GM19455 (cell line): ENCODE measurements around the gene ABCC1.

Experiments used
- ATAC-seq: cut with Tn5 transposase; IDR thresholded peaks from one replicate; pipeline ENCODE4 v1.9.1; 2021; ENCODE audit not compliant: unreplicated experiment

Gene ABCC1

DNA sequence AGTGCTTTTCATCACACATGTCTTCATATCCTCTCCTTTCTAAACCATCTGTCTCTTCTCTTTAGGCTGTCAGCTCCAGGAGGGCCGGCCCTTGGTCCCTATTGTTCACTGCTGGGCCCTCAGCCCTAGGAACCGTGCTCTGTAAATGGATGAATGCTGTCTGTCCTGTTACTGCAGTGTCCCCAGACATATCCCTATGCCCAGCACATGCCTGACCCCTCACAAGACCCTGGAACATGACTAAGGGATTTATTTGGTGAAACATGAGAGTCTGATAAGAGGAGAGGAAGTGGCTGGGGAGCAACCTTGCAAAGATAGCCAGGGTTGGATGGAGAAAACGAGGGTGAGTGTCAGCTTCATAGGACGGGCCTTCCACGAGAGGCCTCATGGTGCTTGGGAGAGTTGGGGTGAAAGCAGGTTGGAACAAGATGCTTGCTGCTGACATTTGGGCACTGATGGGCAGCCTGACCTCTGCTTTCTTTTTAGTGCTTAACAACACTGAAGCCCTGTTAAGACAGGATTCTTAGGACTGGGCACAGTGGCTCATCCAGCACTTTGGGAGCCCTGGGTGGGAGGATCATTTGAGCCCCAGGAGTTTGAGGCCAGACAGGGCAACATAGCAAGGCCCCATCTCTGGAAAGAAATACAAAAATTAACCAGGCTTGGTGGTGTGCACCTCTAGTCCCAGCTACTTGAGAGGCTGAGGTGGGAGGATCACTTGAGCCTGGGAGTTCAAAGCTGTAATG is 39.0 kb downstream of the ABCC1 start:
- ATAC-seq: no peak

DNA sequence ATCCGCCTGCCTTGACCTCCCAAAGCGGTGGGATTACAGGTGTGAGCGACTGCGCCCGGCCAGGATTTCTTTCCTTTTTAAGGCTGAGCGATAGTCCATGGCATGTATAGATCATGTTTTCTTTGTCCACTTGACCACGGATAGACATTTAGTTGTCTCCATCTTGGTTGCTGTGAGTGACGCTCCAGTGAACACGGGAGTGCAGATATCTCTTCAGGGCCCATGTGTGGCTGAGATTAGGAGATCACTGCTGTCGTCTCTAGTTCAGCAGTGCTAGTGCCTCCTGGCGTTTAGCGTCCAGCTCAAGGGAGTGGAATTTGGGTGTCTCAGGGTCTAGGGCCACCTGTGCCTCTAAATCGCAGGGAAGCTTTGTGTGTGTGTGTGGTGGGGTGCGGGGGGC is 41.5 kb downstream of the ABCC1 start:
- no peak for ATAC-seq

DNA sequence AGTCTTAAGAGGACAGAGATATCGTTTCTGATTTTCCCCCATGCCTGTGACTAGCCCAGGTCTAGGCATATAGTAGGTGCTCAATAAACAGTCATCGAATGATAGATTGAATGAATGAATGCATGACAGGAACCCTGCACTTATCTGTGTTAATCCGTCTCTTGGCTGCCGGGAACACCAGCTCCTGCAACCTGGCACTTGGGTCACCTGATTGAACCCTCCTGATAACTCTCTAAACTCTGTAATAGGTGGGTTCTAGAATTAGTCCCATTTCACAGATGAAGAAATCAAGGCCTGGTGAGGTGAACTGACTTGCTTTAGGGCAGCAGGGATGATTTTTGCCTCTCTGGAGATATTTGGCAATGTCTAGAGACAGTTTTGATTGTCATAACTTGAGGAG is 43.7 kb downstream of the ABCC1 start:
- no peak for ATAC-seq

DNA sequence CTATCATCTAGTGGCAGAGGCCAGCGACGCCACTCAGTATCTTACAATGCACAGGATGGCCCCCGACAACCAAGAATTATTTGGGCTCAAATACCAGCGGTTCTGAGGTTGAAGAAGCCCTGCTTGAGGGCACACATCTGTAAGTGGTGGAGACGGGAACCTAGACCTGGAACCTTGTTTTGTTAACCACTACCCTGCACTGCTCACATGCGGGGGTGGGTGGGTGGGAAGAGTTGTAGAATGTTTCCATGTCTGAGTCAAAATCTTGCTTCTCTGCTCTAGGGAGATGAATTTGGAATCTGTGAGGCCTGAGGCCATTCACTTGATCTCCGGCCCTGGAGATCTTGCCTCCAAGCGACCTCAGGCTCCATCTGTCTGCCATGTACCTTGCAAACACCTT is 44.1 kb downstream of the ABCC1 start:
- no peak for ATAC-seq

DNA sequence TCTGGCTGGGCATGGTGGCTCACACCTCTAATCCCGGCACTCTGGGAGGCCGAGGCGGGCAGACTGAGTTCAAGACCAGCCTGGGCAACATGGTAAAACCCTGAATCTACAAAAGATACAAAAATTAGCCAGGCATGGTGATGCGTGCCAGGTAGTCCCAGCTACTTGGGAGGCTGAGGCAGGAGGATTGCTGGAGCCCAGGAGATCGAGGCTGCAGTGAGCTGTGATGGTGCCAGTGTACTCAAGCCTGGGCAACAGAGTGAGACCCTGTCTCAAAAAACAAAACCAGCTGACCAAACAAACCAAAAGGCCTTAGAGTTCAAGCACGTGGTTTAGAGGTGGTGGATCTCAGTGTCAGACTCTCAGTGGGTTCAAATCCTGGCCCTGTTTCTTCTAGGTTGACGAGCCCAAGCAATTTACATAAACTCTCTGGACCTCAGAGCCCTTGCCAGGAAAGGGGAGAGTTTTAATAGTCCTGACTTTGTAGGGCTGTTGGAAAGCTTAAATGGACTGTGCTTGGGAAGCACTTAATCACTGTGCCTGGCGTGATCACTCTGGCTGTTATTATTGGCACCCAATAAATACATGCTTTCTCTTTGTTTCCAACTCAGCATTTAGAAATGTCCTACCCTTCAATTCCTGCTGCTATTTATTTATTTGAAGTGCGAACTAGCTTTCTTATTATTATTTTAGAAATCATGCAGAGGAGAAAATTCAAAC is 44.7 kb downstream of the ABCC1 start:
- ATAC-seq: no peak

DNA sequence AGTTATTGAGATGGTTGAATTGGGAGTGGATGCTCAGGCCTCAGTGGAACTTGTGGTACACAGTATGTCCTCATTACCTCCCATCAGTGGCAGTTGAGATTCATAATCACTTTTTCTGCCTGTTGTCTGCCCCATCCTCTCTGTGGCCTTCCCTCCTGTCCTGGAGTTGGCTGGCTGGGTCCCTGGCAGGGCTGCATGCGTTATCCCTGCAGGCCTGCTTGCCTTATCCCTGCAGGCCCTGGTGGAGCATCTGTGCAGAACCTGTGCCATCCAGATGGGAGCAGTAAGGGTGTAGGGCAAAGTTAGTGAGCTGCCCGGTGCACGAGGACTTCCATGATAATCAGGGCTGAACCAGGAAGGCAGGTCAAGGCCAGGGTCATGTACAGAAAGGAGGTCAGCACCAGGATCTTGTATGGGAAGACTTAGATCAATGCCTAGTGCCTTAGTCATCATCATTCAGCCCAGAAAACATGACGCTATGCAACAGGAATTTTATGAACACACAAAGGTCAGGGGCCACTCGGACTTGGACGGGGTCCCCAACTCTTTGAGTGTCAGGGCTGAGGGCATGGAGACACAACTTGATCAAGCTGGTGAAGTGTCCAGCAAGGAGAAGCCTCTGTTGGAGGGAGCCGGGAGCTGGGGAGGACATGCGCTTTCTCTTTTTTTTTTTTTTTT is 47.2 kb downstream of the ABCC1 start:
- ATAC-seq: no peak

DNA sequence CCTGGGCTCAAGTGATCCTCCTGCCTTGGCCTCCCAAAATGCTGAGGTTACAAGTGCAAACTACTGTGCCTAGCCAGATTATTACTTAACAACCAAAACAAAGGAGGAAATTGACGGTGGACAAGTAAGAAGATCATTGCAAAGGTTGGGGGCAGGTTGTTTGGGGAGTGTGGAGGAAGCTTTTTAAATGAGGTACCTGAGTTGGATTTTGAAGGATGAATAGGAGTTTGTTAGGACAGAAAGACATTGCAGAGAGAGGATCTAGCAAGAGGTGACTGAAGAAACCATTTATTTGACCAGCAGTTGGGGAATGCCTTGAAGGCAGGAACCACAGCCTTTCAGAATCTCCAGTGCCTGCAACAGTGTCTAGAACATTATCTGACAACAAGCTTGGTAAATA is 51.3 kb downstream of the ABCC1 start:
- no peak for ATAC-seq

DNA sequence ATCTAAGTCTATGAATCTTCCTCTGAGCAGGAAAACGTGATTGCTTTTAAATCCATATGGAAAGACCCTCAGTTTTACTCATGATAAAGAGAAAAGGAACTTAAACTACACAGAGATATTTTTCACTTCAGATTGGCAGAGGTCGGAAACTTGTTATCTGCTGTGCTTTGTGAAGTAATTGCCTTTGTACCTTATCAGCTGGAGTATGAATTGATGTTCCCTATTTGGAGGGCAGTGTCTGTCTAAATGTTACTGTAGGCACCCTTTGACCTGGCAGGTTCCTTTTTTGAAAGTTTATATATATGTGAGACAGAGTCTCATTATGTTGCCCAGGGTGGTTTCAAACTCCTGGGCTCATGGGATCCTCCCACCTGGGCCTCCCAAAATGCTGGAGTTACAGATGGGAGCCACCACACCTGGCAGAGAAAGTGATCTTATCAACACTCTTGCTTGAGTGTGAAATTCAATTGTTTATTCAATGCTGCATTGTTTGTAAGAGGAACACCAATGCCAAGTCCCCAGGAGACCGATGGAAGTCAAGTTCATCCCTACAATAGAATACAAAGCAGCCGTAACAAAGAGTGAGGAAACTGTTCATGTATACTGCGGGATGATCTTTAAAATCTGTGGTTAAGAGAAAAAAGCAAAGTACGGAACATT is 52.3 kb downstream of the ABCC1 start:
- ATAC-seq: no peak

DNA sequence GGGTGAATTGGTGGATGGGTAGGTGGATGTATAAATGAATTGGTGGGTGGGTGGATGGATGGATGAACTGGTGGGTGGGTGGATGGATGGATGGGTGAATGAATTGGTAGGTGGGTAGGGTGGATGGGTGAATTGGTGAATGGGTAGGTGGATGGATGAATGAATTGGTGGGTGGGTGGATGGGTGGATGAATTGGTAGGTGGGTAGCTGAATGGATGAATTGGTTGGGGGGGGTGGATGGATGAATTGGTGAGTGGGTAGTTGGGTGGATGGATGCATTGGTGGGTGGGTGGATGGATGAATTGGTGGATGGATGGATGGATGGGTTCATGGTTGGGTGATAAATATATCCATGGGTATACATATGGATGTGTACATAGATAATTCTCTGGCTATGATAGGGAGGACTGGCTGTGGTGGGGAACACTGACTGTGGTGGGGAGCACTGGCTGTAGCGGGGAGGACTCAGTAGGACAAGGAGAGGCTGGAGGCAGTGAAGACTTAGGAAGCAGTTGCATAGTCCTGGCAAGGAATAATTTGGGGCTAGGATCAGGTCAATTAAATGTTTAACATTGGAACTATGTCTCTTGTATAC is 54.4 kb downstream of the ABCC1 start:
- ATAC-seq: no peak

DNA sequence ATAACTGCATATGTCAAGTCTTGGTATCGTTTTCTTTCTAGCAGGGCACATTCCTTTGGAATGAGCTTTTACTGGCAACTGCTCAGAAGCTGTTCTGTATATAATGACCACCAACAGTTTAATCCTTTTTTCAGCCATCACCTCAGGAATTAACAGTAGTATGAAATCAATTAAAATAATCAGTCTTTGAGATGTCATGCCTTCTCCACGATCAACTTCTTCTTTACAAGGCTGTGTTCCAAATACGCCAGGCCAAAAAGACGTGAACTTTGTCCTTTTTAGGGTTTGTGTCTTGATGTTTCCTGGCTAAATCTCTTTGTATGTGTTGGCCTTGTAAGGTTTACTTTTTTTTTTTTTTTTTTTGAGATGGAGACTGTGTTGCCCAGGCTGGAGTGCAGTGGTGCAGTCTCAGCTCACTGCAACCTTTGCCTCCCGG is 54.9 kb downstream of the ABCC1 start:
- no peak for ATAC-seq

DNA sequence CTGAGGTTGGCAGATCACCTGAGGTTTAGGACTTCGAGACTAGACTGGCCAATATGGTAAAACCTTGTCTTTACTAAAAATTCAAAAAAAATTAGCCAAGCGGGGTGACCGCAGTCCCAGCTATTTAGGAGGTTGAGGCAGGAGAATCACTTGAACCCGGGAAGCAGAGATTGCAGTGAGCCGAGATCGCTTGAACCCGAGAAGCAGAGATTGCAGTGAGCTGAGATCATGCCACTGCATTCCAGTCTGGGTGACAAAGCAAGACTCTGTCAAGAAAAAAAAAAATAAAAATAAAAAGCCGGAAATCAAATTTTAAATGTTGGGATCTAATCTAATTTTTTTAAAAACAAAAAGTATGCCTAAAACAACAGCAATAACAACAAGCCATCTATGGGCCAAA is 56.3 kb downstream of the ABCC1 start:
- no peak for ATAC-seq

DNA sequence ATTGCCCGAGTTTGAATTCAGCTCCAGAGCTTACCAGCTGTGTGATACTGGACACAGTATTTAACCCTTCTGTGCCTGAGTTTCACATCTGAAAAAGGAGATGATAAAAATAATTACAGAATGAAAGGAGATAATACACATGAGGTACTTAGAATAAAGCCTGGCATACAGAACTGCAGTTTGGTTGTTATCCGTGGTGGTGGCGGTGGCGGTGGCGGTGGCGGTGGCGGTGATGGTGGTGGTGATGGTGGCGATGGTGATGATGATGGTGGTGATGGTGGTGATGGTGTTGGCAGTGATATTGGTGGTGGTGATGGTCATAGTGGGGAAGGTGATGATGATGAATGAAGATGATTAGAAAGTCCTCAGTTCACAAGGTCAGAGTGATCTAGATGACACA is 57.2 kb downstream of the ABCC1 start:
- ATAC-seq: no peak

DNA sequence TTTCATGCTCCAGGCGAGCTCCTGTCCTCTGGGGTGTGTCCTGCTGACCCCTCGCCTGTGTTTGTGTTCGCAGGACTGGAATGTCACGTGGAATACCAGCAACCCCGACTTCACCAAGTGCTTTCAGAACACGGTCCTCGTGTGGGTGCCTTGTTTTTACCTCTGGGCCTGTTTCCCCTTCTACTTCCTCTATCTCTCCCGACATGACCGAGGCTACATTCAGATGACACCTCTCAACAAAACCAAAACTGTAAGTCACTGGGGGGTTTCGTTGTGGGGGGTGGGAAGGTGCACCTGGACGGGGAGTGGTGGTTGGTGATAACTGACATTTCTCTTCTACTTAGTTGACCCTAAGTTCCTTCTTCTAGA is 58.3 kb downstream of the ABCC1 start:
- ATAC-seq: peak; percentile 70

DNA sequence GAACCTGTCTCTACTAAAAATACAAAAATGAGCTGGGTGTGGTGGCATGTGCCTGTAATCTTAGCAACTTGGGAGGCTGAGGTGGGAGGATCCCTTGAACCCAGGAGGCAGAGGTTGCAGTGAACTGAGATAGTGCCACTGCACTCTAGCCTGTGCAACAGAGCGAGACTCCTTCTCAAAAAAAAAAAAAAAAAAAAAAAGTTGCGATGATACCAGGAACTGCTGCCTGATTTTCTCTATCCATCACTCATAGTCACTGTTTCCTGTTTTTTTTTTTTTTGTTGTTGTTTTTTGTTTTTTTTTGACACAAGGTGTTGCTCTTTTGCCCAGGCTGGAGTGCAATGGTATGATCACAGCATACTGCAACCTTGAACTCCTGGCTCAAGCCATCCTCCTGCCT is 59.2 kb downstream of the ABCC1 start:
- no peak for ATAC-seq

DNA sequence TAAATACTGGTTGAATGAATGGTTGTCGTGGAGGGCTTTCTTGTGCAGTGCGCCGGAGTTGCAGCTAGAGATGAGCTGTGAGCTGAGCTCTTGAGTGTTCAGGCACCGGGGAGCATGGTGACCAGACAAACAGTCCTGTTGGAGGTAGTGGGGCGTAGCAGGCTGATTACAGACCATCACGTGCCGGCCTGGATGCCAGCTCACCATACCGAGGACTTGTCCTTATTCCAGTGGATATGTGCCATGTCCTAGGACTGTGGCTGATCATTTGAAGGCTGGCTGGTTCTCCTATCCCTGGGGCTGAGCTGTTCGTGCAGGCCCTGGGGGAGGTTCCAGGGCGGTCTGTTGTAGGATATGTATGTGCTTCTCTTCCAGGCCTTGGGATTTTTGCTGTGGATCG is 60.0 kb downstream of the ABCC1 start:
- no peak for ATAC-seq

DNA sequence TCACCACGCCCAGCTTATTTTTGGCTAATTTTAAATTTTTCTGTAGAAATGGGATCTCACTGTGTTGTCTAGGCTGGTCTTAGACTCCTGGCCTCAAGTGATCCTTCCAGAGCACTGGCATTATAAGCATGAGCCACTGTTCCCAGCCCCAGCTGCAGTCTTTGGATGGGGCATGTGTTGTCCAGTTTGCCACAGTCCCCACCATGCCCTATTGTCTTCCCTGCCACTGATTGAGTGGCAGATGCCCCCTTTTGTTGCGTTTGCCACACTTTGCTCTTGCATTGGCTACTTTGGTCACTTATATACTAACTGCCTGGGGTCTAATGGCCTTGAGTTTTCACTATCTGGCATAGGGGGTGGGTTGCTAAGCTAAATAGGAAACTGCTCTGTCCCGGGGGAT is 60.8 kb downstream of the ABCC1 start:
- ATAC-seq: no peak

DNA sequence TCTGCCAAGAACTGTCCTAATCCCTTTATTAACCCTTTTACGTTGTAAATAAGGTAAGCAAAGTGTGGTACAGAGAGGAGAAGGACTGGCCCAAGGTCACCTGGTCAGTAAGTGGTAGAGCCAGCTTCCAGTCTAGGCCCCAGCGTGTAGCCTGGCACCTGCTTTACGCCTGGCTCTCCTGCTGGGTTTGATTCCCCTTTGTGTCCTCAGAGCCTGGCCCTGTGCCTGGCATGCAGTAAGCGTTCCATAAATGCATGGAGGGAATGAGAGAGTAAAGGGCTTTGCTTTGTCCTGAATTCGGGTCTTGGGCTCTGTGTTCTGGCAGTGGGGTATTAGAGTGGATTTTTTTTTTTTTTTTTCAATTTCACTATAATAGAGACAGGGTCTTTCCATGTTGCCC is 62.7 kb downstream of the ABCC1 start:
- no peak for ATAC-seq

DNA sequence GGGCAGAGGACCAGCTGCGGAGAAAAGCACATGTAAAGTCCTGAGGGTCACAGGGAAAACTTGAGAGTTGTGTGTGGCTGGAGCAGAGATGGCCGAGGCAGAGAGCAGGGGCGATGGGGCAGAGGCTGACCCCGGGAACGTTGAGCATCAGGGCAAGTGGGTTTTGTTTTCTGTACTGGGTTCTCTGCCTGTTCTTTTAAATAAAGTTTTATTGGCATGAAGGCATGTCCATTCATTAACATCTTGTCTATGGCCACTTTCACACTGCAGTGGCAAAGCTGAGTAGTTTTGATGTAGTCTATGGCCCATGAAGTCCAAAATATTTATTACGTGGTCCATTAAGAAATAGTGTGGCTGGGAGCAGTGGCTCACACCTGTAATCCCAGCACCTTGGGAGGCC is 64.4 kb downstream of the ABCC1 start:
- ATAC-seq: no peak

DNA sequence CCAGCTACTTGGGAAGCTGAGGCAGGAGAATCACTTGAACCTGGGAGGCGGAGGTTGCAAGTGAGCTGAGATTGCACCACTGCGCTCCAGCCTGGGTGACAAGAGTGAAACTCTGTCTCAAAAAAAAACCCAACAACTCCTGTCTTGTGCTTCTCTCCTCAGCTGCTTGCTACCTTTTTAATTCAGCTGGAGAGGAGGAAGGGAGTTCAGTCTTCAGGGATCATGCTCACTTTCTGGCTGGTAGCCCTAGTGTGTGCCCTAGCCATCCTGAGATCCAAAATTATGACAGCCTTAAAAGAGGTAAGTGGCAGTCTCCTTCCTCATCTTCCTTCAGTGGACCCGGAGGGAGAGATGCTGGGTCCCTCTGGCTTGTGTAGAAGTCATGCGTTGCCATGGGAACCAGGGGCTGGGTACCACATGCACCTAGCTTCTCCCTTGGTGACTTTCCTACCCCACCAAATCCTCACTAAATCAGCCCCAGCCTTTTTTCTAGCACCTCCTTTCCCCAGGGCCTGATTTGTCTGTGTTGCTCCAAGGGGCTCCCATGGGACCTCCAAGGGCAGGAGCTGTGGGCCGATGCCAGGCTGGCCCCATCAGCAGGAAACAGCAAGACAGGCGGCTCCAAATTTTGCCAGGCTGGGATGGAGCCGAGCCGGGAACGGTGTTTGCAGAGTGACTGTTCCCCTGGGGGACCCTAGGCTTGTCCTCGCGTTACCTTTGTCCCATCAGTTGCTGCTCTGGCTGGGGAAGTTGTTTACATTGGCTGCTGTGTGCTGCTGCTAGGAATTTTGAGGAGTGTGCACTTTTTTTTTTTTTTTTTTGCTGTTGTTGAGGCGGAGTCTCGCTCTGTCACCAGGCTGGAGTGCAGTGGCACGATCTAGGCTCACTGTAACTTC is 65.2 kb downstream of the ABCC1 start:
- no peak for ATAC-seq

DNA sequence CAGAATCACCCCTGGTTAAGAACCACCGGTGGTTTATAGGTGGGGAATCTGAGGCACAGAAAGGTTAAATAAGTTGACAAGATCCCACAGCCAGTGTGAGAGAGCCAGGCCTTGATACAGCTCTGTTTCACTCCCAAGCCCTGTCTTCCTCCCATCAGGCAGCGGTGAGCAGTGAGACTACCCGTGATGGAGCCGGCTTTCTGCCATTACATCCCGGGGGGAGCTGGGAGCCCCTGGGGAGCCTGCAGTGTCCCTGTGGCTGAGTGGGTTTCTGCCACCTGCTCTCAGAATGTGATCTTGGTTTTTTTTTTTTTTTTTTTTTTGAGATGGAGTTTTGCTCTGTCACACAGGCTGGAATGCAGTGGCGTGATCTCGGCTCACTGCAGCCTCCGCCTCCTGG is 66.4 kb downstream of the ABCC1 start:
- no peak for ATAC-seq
